Eye (tissue), 1 donor: ENCODE results near the gene NDUFV1.
"Not testable (repeated sequence)": the region's sequence is repeated elsewhere in the genome, so short reads cannot be mapped to it uniquely, and the experiment has no call there.

Source experiments
- DNase-seq: peaks from one replicate; pipeline ENCODE4 v3.0.0-alpha.2; 2015

Gene NDUFV1

GRCh38 chr11:67611704-67612587 lies 5.2 kb downstream of the NDUFV1 start:
- no peak for DNase-seq

GRCh38 chr11:67612751-67613150 lies 6.0 kb downstream of the NDUFV1 start:
- DNase-seq = no peak

- no peak for DNase-seq
Measured at GRCh38 chr11:67613313-67613959, 6.7 kb downstream of the NDUFV1 start.

- DNase-seq = peak; percentile 82
Measured at GRCh38 chr11:67613960-67614715, 7.4 kb downstream of the NDUFV1 start.

- no peak for DNase-seq
Measured at GRCh38 chr11:67614730-67615714, 8.3 kb downstream of the NDUFV1 start.

GRCh38 chr11:67615728-67616430 lies 9.1 kb downstream of the NDUFV1 start:
- DNase-seq = no peak

GRCh38 chr11:67616431-67617242 lies 9.9 kb downstream of the NDUFV1 start:
- DNase-seq = no peak

- DNase-seq = no peak
Measured at GRCh38 chr11:67617243-67617953, 10.7 kb downstream of the NDUFV1 start.

- DNase-seq = not testable (repeated sequence)
Measured at GRCh38 chr11:67618901-67619659, 12.3 kb downstream of the NDUFV1 start.

- DNase-seq = not testable (repeated sequence)
Measured at GRCh38 chr11:67619683-67620618, 13.2 kb downstream of the NDUFV1 start.

- DNase-seq = not testable (repeated sequence)
Measured at GRCh38 chr11:67620621-67621020, 13.9 kb downstream of the NDUFV1 start.

GRCh38 chr11:67621928-67622327 lies 15.2 kb downstream of the NDUFV1 start:
- DNase-seq = not testable (repeated sequence)

- not testable (repeated sequence) for DNase-seq
Measured at GRCh38 chr11:67622905-67623304, 16.2 kb downstream of the NDUFV1 start.

GRCh38 chr11:67623795-67624194 lies 17.1 kb downstream of the NDUFV1 start:
- DNase-seq = not testable (repeated sequence)

- DNase-seq = not testable (repeated sequence)
Measured at GRCh38 chr11:67626131-67626833, 19.5 kb downstream of the NDUFV1 start.

- no peak for DNase-seq
Measured at GRCh38 chr11:67626970-67627369, 20.2 kb downstream of the NDUFV1 start.

- no peak for DNase-seq
Measured at GRCh38 chr11:67627441-67627811, 20.7 kb downstream of the NDUFV1 start.
